ENCODE data around the gene CXCL5. TPM values are rescaled to one million over a fixed set of nuclear protein-coding genes. Genes with fewer than 3 reads are reported as not detected.
"Not testable (repeated sequence)": the region's sequence is repeated elsewhere in the genome, so short reads cannot be mapped to it uniquely, and the experiment has no call there.

Gene CXCL5
- total RNA-seq, 1 donor, result not detected

DNA sequence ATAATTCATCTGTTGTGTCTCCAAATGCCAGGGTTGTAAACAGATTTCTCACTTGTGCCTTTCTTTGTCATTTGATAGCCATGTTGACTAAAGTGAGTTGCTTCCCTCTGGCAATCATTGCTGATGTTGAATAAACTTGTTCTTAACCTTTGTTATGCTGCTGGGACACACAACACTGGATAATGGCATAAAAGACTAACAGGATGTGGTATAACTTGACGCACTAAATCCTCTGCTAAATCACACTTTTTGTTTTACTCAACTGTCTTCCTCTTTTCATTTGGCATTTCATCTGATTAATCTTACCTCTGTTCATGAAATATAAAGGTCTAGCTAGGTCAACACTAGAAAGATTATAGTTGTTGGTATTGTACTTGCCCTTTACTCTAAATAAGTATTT is 17.6 kb upstream of the CXCL5 start:
- DNase-seq (ENCODE audit: low read depth in 2 of 3, low spot score in 2 of 3), result peak in 1 of 3 donors; percentile 84

DNA sequence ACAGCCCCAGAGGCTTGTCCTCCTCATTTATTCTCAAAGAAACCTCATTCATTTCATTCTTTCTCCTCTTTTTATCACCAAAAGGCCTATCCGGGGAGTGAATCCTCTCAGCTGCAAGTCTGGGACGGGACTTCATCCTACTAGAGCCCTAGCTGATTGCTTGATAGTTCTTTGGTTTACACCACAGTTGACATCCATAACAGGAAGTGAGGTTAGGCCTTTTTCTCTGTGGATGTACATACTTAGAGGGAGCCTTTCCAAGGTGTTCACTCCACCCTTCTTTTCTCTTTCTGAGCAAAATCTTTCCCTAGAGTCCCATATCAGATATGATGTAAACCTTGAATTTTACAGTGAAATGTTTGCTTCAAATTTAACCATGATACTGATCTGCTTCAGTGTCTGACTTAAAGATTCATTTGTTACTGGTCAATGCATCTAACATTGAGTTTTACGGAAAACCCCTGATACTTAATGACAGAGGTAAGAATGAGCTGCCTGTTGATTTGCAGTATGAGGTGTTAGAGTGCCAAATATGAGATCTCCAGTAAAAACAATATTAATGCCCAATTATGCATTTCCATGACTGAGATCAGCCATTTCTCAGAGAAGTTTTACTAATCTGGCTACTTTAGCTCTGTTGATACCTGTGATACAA is 16.8 kb upstream of the CXCL5 start:
- no peak for DNase-seq (ENCODE audit: low read depth in 2 of 3, low spot score in 2 of 3)

GRCh38 chr4:74014332-74014731 is 15.9 kb upstream of the CXCL5 start:
- peak in 1 of 3 donors; percentile 37 for DNase-seq (ENCODE audit: low read depth in 2 of 3, low spot score in 2 of 3)

- DNase-seq (ENCODE audit: low read depth in 2 of 3, low spot score in 2 of 3), result no peak
These were observed 14.8 kb upstream of the CXCL5 start for GRCh38 chr4:74013264-74013663.

DNA sequence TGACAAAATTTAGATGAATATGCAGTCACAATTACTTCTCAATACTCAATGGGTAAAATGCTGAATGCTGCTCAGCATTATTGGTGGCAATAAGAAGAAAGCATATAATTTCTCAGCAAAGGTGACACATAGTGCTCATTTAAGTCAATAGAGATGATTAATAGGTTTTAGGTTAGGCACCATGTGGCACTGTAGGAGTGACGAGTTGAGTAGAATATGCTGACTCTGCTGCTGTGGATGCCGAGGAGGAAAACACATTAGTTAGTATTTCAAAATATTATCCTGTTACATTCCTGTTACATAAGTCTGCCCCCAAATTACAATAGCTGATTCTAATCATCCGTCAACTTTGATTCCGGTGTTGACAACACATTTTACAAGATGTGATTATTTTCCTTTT is 13.7 kb upstream of the CXCL5 start:
- no peak for DNase-seq (ENCODE audit: low read depth in 2 of 3, low spot score in 2 of 3)

GRCh38 chr4:74009307-74009706 is 10.8 kb upstream of the CXCL5 start:
- DNase-seq (ENCODE audit: low read depth in 2 of 3, low spot score in 2 of 3), result no peak

GRCh38 chr4:74006009-74006476 is 7.6 kb upstream of the CXCL5 start:
- no peak for DNase-seq (ENCODE audit: low read depth in 2 of 3, low spot score in 2 of 3)

DNA sequence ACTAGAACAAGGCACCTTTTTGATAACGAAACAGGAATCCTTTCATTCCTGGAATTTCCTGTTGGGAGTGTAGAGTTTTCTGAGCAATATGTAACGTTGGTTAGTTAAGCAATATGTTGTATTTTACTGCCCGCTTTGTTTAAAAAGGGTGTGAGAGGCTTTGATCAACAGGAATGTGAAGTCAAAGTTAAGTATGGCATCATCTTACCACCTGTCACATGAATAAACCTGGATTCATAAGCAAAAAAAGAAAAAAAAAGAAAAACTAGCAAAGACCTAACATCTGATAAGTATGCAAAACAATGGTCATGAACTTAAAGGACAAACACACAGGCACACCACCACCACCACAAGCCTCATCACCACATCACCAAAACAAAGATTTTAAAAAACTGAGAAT is 7.1 kb upstream of the CXCL5 start:
- DNase-seq (ENCODE audit: low read depth in 2 of 3, low spot score in 2 of 3), result no peak

- no peak for DNase-seq (ENCODE audit: low read depth in 2 of 3, low spot score in 2 of 3)
These were observed 6.2 kb upstream of the CXCL5 start for GRCh38 chr4:74004668-74005067.

DNA sequence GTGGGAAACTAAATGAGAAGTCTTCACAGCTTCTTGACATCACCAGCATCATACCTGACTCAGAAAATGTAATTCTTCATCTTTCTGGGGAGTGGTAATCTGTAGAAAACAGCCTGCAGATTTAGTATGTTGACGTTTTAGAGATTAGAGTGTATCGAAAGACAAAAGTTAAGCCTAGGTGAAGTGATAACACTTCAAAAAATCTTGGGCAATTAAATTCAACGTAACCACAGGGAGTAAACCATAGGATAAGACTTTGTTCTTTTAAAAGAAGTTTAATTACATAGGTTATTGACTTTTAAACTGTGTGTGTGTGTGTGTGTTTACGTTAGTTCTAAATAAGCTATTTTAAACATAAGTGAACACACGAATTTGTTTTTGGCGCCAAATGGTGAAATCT is 1.8 kb upstream of the CXCL5 start:
- no peak for DNase-seq (ENCODE audit: low read depth in 2 of 3, low spot score in 2 of 3)

DNA sequence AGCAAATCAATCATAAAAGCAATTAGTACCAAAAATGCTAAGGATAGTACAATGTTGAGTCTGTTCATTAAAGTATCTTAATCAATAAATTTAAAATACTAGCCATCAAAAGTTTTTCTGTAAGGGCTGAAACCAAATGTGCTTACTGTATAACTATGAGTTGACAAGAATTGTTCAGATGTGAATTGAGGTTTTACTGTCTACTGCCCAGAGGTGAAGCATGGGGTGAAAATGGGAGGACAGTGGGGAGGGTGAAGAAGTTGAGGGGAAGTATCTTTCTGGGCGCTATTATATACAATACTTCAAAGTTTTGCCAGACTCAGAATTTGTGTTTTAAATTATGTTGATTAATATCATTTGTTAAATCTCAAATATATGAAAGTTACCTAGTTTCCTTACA is 6.4 kb downstream of the CXCL5 start:
- no peak for DNase-seq (ENCODE audit: low read depth in 2 of 3, low spot score in 2 of 3)

DNA sequence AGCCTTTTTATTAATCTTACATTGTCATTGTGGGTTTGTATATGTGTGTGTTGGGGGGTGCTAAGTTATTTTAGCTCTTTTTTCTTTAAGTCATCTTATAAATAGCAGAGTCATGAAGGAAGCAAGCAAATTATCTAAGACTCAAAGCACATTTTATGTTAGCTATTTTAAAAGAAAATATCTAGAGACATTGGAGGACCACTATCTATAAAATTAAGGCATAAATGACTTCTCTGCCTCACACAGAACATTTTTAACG is 6.8 kb downstream of the CXCL5 start:
- DNase-seq (ENCODE audit: low read depth in 2 of 3, low spot score in 2 of 3), result peak in 1 of 3 donors; percentile 42

DNA sequence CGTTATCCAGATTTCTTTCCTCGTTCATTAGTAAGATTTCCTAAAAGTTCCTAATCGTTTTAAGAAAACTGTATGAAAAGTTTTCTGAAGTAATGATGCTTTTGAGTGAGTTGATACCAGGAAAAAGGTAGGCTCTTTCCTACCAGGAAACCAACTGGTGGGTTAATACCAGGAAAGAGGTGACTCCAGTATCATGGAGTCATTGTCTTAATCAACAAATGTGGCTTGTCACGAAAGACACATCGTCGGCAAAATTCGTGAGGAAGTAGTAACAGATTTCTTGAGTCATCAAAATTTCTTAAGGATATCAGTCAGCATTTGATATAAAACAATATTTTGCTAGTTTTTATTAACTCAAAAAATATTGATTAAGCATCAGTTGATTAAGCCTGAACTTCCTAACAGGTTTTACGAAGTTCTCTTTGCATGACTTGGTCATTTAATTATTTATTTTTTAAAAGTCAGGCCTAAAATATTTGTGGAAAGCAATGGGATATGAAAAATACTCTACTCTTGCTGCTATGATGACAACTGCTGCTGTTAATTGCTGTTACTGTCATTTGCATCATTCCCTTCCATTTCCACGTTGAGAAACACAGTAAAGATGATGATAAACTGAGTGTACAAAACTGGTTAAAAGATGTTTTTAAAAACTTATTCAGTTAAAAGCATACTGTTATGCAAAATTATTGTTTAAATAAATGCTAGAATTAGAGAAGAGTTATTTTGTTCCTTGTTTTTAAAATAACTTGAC is 7.3 kb downstream of the CXCL5 start:
- DNase-seq (ENCODE audit: low read depth in 2 of 3, low spot score in 2 of 3), result no peak

- DNase-seq (ENCODE audit: low read depth in 2 of 3, low spot score in 2 of 3), result no peak
These were observed 8.5 kb downstream of the CXCL5 start for GRCh38 chr4:73989928-73990327.

- DNase-seq (ENCODE audit: low read depth in 2 of 3, low spot score in 2 of 3), result no peak
These were observed 9.4 kb downstream of the CXCL5 start for GRCh38 chr4:73989031-73989430.

DNA sequence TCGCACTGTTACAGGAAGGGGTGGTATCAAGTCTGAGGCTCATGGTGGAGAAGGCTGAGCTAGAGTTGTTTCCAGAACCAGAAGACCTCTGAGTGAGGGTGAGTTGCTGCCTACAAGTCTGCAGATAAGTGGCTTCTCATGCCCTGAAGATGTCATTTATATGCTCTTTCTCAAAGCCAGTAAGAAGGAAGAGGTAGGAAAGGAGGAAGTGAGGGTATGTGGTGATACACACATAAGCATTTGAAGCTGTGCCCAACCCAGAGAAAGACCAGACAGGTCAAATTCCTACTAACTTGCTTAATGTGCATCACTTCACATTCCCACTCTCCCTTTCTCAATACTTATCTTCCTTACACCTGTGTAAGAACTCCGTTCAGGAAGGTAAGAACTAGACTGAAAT is 10.4 kb downstream of the CXCL5 start, which contains the start of gene PPBP:
PPBP (minus strand) TSS at position 130 of the 400 bp plus-strand sequence; CDS start at position 43, 87 bp downstream.
- peak in 1 of 3 donors; percentile 34 for DNase-seq (ENCODE audit: low read depth in 2 of 3, low spot score in 2 of 3)

GRCh38 chr4:73985528-73985852 is 13.0 kb downstream of the CXCL5 start:
- DNase-seq (ENCODE audit: low read depth in 2 of 3, low spot score in 2 of 3), result no peak

GRCh38 chr4:73984736-73985527 is 13.5 kb downstream of the CXCL5 start:
- DNase-seq (ENCODE audit: low read depth in 2 of 3, low spot score in 2 of 3), result no peak

GRCh38 chr4:73981175-73981574 is 17.3 kb downstream of the CXCL5 start:
- DNase-seq (ENCODE audit: low read depth in 2 of 3, low spot score in 2 of 3), result not testable (repeated sequence)

GRCh38 chr4:73979407-73979957 is 19.0 kb downstream of the CXCL5 start:
- DNase-seq (ENCODE audit: low read depth in 2 of 3, low spot score in 2 of 3), result no peak

DNA sequence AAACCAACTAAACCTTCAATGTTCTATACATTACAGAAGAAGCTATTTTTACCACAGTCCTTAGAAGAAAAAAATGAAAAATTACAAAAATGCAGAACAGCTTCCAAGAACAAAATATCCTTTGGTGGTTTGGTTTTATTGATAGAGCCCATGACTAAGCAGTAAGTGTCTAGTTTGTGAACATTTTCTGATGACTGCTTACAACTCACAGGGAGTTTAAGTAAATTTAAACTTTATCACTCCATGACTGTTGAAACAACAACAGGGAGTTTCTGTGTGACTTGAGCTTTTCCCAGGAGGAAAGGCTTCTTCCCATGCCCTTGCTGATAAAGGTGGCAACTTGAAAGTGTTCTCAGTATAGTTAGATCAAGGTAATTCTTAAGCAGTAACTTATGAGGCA is 19.6 kb downstream of the CXCL5 start:
- peak in 1 of 3 donors; percentile 47 for DNase-seq (ENCODE audit: low read depth in 2 of 3, low spot score in 2 of 3)

All from hematopoietic multipotent progenitor cell (in vitro differentiated cells).